SK-N-MC (cell line): ENCODE results near the gene GZMH.

ENCODE experiments used
- EZH2 ChIP-seq: fragments of 200-600 bp; sonication (generic); IDR thresholded peaks from one replicate; pipeline ENCODE4 v1.6.1; 2017; ENCODE audit warnings: antibody characterized with exemption
- FOXP2 ChIP-seq: optimal IDR thresholded peaks from 2 replicates; pipeline ENCODE3; 2011; ENCODE audit warnings: mild to moderate bottlenecking, moderate library complexity; ENCODE audit not compliant: insufficient read depth; ENCODE audit errors: extremely low read length, control extremely low read depth
- POLR2AphosphoS5 ChIP-seq: IDR thresholded peaks from 2 replicates; pipeline ENCODE4 v1.6.1; 2012; ENCODE audit warnings: mild to moderate bottlenecking, low read depth, low read length, borderline replicate concordance

- TF ChIP-seq EZH2 (no peak), POLR2AphosphoS5 (no peak), FOXP2 (no peak)
Measured at GRCh38 chr14:24613747-24614146, 4.3 kb upstream of the GZMH start.
